ENCODE data around the gene SMIM29. TPM values are rescaled to one million over a fixed set of nuclear protein-coding genes. Genes with fewer than 3 reads are reported as not detected.
A peak's percentile ranks its signal among the peaks of the same experiment; 100 is the strongest.
"Not testable (repeated sequence)": the region's sequence is repeated elsewhere in the genome, so short reads cannot be mapped to it uniquely, and the experiment has no call there.

Gene SMIM29
- total RNA-seq, 1 donor from 2014 or later, result 43.6 TPM

DNA sequence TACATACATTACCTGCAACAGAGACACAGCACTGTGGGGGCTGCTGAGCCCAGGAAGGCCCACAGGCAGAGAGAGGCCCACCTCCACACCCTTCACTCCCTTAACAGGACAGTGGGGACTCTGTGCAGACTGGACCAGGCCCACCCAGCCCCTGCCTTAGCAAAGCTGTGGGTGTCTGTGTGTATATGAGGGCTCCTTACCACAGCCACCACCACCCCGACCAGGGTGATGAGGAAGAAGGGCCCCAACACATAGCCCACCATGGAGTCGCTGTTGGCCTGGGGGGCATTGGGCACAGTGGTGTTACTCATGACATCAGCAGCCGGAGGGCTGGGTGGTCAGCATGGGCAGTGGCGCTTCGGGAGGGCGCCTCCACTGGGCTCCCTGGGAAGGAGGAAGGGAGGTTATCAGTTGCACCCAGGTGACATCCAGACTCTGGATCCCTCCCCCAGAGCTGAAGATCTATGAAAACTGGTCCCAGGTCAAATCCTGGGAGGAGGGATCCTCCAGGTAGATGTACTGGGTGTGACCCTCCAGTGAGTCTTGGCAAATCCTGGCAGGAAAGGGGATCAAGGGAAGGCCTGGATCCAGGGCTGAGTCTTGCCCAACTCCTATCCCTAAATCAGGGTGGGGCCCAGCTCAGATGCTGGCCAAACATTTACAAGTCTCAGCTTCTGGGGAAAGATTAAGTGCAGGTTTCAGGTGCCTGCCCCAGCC, 1.2 kb downstream of the SMIM29 start:
- no peak for DNase-seq (ENCODE audit: low read depth)
- H3K4me3 ChIP-seq (ENCODE audit: low read depth, low read length), result peak overlapping the region; percentile 91
- TF ChIP-seq, protein P1, sequence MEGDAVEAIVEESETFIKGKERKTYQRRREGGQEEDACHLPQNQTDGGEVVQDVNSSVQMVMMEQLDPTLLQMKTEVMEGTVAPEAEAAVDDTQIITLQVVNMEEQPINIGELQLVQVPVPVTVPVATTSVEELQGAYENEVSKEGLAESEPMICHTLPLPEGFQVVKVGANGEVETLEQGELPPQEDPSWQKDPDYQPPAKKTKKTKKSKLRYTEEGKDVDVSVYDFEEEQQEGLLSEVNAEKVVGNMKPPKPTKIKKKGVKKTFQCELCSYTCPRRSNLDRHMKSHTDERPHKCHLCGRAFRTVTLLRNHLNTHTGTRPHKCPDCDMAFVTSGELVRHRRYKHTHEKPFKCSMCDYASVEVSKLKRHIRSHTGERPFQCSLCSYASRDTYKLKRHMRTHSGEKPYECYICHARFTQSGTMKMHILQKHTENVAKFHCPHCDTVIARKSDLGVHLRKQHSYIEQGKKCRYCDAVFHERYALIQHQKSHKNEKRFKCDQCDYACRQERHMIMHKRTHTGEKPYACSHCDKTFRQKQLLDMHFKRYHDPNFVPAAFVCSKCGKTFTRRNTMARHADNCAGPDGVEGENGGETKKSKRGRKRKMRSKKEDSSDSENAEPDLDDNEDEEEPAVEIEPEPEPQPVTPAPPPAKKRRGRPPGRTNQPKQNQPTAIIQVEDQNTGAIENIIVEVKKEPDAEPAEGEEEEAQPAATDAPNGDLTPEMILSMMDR (conservative IDR thresholded peaks at IDR 0.05; ENCODE audit: low read depth, low read length), result no peak

DNA sequence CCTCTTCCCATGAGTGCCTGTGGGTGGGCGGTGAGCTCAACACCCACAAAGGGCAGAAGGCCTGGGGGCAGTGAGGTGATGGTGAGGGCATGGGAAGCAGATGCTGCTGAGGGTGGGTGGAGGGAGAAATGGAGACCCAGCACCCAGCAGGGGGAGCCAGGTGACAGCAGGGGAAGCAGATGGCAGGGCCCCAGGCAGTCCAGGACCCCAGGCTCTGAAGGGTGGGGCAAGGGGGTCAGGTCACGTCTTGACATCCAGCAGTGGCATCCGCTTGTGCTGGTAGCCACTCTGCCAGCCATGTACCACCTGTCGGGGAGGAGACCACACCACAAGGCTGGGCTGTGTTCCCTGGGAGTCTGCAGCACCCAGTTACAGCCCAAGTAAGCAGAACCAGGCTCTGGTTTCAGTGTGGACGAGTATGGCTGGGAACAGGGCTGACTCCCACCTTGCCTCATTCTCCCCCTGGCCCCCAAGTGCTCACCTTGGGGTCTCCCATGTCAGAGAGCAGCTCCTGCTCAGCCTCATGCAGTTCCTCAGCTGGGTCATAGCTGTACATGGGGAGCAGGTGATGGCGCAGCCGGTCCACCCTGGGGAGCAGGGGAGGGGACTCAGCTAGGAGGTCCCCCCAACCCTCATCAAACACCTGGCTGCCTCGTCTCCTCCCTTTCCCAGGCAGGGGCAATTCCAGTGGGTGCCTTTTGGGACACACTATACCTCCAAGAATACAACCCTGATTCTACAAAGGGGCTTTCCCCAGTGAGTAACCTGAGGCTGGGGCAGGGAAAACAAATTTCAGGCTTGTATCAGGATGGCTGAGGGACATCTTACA, 2.0 kb downstream of the SMIM29 start:
- H3K4me3 ChIP-seq (ENCODE audit: low read depth, low read length), result no peak overlapping the region
- TF ChIP-seq, protein P1 (conservative IDR thresholded peaks at IDR 0.05; ENCODE audit: low read depth, low read length), result peak; percentile 66
- no peak for DNase-seq (ENCODE audit: low read depth)

DNA sequence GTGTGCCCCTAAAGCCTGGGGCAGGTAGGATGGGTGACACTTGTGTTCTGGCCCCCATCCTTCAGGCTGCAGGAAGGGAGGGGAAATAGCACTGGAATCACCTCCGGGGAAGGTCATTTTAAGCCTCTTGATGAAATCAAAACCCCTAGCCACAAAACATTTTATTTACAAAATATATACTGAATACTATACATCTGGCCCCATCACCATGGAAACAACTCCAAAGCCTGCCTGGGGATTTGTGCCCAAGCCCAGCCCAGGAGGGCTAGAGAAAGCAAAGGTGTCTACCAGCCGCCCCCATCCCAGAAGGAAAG, 2.6 kb downstream of the SMIM29 start:
- DNase-seq (ENCODE audit: low read depth), result no peak
- H3K4me3 ChIP-seq (ENCODE audit: low read depth, low read length), result no peak overlapping the region
- TF ChIP-seq, protein P1 (conservative IDR thresholded peaks at IDR 0.05; ENCODE audit: low read depth, low read length), result no peak

DNA sequence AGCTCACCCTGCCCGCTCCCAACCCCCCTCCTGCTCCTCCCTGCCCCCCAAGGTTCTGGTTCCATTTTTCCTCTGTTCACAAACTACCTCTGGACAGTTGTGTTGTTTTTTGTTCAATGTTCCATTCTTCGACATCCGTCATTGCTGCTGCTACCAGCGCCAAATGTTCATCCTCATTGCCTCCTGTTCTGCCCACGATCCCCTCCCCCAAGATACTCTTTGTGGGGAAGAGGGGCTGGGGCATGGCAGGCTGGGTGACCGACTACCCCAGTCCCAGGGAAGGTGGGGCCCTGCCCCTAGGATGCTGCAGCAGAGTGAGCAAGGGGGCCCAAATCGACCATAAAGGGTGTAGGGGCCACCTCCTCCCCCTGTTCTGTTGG, 3.1 kb downstream of the SMIM29 start:
- not testable (repeated sequence) for H3K4me3 ChIP-seq (ENCODE audit: low read depth, low read length); DNase-seq (ENCODE audit: low read depth)

DNA sequence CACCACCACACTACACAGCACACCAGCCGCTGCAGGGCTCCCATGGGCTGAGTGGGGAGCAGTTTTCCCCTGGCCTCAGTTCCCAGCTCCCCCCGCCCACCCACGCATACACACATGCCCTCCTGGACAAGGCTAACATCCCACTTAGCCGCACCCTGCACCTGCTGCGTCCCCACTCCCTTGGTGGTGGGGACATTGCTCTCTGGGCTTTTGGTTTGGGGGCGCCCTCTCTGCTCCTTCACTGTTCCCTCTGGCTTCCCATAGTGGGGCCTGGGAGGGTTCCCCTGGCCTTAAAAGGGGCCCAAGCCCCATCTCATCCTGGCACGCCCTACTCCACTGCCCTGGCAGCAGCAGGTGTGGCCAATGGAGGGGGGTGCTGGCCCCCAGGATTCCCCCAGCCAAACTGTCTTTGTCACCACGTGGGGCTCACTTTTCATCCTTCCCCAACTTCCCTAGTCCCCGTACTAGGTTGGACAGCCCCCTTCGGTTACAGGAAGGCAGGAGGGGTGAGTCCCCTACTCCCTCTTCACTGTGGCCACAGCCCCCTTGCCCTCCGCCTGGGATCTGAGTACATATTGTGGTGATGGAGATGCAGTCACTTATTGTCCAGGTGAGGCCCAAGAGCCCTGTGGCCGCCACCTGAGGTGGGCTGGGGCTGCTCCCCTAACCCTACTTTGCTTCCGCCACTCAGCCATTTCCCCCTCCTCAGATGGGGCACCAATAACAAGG, 3.6 kb downstream of the SMIM29 start:
- not testable (repeated sequence) for H3K4me3 ChIP-seq (ENCODE audit: low read depth, low read length); DNase-seq (ENCODE audit: low read depth)

DNA sequence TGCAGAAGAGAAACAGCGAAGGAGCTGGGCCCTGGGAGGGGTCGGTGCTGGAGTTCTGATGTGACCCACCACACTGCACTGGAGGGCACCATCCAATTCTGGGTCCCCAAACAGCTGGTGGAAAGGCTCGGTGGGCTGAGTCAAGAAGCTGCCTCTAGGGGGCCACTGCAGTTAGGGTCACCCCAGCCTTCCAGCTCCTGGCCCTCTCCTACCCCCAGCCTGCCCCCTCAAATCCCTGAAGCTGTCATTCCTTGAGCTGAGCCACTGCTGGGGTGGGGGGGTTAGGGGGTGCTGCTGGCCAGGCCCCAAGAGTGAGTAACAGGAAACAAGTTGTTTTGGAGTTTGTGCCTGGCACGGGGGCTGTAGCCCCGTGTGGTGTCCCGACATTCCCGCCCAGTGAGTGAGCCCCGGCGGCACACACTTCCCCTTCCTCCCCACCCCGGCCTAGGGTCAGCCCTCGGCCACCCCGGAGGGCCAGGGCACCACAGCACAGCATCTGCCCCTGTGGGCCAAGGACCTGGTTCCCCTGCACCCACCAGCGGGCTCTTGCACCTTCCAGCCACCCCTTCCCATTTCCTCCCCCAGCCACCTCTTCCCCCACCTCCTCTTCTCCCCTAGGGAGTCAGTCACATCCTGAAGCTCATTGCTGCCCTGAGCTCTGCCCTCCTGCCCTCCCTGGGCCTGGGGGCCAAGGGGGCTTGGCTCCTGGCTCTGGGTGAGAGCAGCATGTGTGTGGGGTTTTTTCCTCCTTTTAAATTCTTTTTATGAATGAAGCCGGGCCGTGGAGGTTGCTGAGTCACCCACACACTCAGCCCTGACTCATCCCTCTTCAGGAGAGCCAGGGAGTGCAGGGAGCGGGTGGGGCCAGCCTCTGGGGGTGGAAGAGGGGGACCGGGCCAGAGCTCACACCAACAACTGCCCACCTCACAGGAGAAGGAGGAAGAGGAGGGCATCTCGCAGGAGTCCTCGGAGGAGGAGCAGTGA, 4.6 kb downstream of the SMIM29 start:
- TF ChIP-seq, protein P1 (conservative IDR thresholded peaks at IDR 0.05; ENCODE audit: low read depth, low read length), result peak; percentile 43
- H3K4me3 ChIP-seq (ENCODE audit: low read depth, low read length), result peak overlapping the region; percentile 1
- peak; percentile 64 for DNase-seq (ENCODE audit: low read depth)

DNA sequence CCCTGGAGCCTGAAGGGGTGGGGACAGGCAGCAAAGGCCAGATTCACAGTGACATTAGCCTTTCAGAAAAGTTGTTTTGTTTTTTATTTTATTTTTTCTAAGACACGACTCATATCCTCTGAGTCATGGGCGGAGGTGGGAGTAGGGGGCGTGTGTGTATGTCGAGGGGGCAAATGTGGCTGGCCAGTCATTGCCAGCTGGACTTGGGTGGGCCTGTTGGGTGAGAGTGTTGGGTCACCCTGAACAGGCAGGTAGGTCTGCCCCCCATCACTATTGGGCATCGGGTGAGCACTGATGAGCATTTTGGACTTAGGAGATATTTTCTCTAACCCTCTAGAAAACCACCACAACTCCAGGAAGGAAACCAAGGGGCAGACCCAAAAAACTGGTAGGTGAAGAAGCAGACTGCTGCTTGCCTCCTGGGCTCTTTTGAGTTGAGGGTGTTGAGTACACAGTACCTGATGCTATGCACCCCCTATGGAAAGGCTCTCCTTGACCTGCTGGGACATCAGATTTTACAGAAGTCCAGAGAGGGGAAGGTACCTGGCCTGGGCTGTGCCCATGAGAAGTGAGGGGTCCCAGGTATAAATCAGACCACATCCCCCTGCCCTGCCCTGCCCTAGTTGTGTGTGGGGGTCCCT, 5.6 kb downstream of the SMIM29 start:
- no peak for DNase-seq (ENCODE audit: low read depth)
- TF ChIP-seq, protein P1 (conservative IDR thresholded peaks at IDR 0.05; ENCODE audit: low read depth, low read length), result no peak
- no peak overlapping the region for H3K4me3 ChIP-seq (ENCODE audit: low read depth, low read length)
